Esophagus muscularis mucosa (tissue), 4 donors: ENCODE results near the gene ERC2. TPM values are rescaled to one million over a fixed set of nuclear protein-coding genes. Genes with fewer than 3 reads are reported as not detected.

Experiments used
- DNase-seq: peaks from one replicate; pipeline ENCODE4 v3.0.0-alpha.2; 2017; ENCODE audit errors: extremely low spot score
- H3K27ac ChIP-seq, 4 donors: fragments of 200-600 bp; sonication (generic); replicated peaks in 1 of 4; 1 replicate in 3 of 4; 2 replicates in 1 of 4; pipeline ENCODE4 v1.5.1; 2016 to 2019; ENCODE audit warnings: mild to moderate bottlenecking in 1 of 4
- H3K27me3 ChIP-seq, 4 donors: fragments of 200-600 bp; sonication (generic); one replicate each; pipeline versions ENCODE4 v1.5.1 to v1.6.0; 2016 to 2019
- H3K36me3 ChIP-seq, 4 donors: fragments of 200-600 bp; sonication (generic); one replicate each; pipeline ENCODE4 v1.5.1; 2016 to 2019
- H3K4me1 ChIP-seq, 4 donors: fragments of 200-600 bp; sonication (generic); one replicate each; pipeline ENCODE4 v1.5.1; 2016 to 2019
- H3K4me3 ChIP-seq, 4 donors: fragments of 200-600 bp; sonication (generic); 1 replicate in 2 of 4; 2 replicates in 2 of 4; pipeline ENCODE4 v1.5.1; 2016 to 2019; ENCODE audit warnings: mild to moderate bottlenecking in 4 of 4, moderate library complexity in 1 of 4
- H3K9me3 ChIP-seq, 4 donors: fragments of 200-600 bp; sonication (generic); 1 replicate in 3 of 4; 2 replicates in 1 of 4; pipeline ENCODE4 v1.5.1; 2016 to 2019
- EP300 ChIP-seq: sonication (generic); formaldehyde crosslinking; IDR thresholded peaks from one replicate; pipeline ENCODE4 v1.6.1; 2017; ENCODE audit warnings: antibody characterized with exemption
- POLR2A ChIP-seq: fragments of 450-650 bp; IDR thresholded peaks from one replicate; pipeline ENCODE4 v1.6.1; 2017; ENCODE audit warnings: antibody characterized with exemption, moderate library complexity, mild to moderate bottlenecking, low read depth
- POLR2AphosphoS5 ChIP-seq, 2 donors: sonication (generic); formaldehyde crosslinking; IDR thresholded peaks; one replicate each; pipeline ENCODE4 v1.6.1; 2017; ENCODE audit warnings: antibody characterized with exemption in 2 of 2
- WGBS: methylation state at CpG from one replicate; pipeline ENCODE4 v1.1.5; 2018; 5-methylcytosine and 5-hydroxymethylcytosine counted together
- intact Hi-C: fragments of 100-400 bp; cut with DNase I; formaldehyde crosslinking; loops from one replicate; pipeline ENCODE4 v1.15.1; 2023
- total RNA-seq, 4 donors: library from RNA; depleted of rRNA; stranded (reverse); fragments of >200 nt; gene quantifications; one replicate each; pipeline versions ENCODE4 v1.1.0 to v1.2.1, GENCODE V29; 2016
- TF ChIP-seq, protein P1 (sequence below), 3 experiments: fragments of 200-600 bp in 2 of 3; fragments of 450-650 bp in 1 of 3; sonication (generic) in 2 of 3; IDR thresholded peaks; one replicate each; pipeline ENCODE4 v1.5.1; 2017 to 2019; ENCODE audit warnings: antibody characterized with exemption in 3 of 3, mild to moderate bottlenecking in 2 of 3, moderate library complexity in 1 of 3

ERC2 gene
- total RNA-seq, 4 donors from 2014 or later: 0.42 to 2.0 (median 1.5) TPM

DNA sequence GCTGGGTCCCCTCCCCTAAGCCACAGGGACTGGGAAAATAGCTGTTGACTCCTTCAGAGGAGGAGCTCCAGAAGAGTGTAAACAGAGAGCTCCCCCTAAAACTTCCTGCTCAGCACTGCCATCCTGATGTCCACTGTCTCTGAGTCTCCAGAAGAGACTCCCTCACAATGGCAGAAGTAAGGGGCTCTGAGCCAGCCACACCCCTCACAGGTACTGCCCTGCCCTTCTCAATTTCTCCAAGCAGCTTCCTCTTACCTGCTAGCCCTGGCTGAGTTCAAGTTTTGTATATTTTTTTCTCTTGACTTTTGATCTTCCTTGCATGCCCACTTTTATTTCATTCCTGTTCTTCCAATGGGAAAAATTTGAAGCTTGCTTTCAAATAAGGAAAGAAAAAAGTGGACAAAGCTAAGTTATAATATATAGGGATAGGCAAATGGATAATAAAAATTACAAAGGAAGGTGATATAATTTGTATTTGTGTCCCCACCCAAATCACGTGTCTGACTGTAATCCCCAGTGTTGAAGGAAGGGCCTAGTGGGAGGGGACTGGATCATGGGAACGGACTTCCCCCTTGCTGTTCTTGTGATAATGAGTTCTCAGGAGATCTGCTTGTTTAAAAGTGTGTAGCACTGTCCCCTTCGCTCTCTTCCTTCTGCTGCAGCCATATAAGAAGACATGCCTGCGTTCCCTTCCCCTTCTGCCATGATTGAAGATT lies 539.0 kb downstream of the ERC2 start:
- H3K27ac ChIP-seq: no peak overlapping the region
- no peaks in the 10 kb centered on the region for H3K4me1 ChIP-seq
- no peaks in the 10 kb centered on the region for H3K9me3 ChIP-seq
- H3K27me3 ChIP-seq: no peaks in the 10 kb centered on the region
- no peak overlapping the region for H3K4me3 ChIP-seq
- DNase-seq: no peak
- no peaks in the 10 kb centered on the region for H3K36me3 ChIP-seq
- TF ChIP-seq POLR2AphosphoS5 (IDR thresholded peaks at IDR 0.05) (no peak), EP300 (no peak), POLR2A (no peak)
- TF ChIP-seq, protein P1, sequence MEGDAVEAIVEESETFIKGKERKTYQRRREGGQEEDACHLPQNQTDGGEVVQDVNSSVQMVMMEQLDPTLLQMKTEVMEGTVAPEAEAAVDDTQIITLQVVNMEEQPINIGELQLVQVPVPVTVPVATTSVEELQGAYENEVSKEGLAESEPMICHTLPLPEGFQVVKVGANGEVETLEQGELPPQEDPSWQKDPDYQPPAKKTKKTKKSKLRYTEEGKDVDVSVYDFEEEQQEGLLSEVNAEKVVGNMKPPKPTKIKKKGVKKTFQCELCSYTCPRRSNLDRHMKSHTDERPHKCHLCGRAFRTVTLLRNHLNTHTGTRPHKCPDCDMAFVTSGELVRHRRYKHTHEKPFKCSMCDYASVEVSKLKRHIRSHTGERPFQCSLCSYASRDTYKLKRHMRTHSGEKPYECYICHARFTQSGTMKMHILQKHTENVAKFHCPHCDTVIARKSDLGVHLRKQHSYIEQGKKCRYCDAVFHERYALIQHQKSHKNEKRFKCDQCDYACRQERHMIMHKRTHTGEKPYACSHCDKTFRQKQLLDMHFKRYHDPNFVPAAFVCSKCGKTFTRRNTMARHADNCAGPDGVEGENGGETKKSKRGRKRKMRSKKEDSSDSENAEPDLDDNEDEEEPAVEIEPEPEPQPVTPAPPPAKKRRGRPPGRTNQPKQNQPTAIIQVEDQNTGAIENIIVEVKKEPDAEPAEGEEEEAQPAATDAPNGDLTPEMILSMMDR (IDR thresholded peaks at IDR 0.05): no peak
- WGBS: 90% methylated on average over 4 of the region's 4 CpGs
- intact Hi-C loops: no loop called here

DNA sequence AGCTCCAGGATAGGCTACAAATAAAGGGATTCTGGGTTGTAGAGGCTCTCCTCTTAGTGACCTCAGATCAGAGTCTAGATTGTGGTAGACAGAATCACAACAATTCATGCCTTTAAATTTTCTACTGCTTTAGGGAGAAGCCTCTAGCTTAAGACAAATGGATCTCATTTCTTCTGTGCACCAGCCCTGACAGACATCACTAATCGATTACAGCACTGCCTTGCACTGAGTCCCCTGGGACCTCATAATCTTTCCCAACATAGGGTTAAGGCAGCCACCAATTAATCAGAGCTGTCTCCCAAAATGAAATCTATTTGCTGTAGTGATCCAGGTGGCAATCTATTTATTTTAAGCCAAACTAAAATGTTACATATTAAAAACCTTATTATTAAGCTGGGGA lies 544.6 kb downstream of the ERC2 start:
- Histone ChIP-seq H3K27ac (no peak overlapping the region), H3K27me3 (no peaks in the 10 kb centered on the region), H3K9me3 (no peaks in the 10 kb centered on the region), H3K4me1 (no peaks in the 10 kb centered on the region), H3K4me3 (no peak overlapping the region), H3K36me3 (no peaks in the 10 kb centered on the region)
- WGBS: 88% methylated on average over 1 of the region's 1 CpG
- DNase-seq: no peak
- TF ChIP-seq EP300: no peak
- no peak for TF ChIP-seq POLR2AphosphoS5 (IDR thresholded peaks at IDR 0.05)
- TF ChIP-seq, protein P1 (IDR thresholded peaks at IDR 0.05): no peak
- no peak for TF ChIP-seq POLR2A
- intact Hi-C loops: no loop called here

DNA sequence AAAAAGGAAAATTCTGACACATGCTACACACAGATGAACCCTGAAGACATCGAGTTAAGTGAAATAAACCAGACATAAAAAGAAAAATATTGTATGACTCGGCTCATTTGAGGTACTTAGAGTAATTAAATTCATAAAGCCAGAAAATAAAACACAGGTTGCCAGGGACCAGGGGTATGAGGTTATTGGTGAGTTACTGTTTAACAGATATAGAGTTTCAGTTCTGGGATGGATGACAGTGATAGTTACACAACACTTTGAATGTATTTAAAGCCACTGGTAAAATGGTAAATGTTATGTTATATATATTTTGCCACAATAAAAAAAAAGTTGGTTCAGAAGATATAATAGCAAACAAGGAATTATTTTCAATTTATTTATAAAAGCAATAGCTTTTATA lies 545.1 kb downstream of the ERC2 start:
- Histone ChIP-seq H3K4me1 (no peaks in the 10 kb centered on the region), H3K36me3 (no peaks in the 10 kb centered on the region), H3K27ac (no peak overlapping the region), H3K4me3 (no peak overlapping the region), H3K27me3 (no peaks in the 10 kb centered on the region), H3K9me3 (no peaks in the 10 kb centered on the region)
- intact Hi-C loops: no loop called here
- no peak for TF ChIP-seq POLR2AphosphoS5 (IDR thresholded peaks at IDR 0.05)
- TF ChIP-seq, protein P1 (IDR thresholded peaks at IDR 0.05): no peak
- TF ChIP-seq POLR2A: no peak
- TF ChIP-seq EP300: no peak
- no peak for DNase-seq
- WGBS: 49% methylated on average over 2 of the region's 2 CpGs

DNA sequence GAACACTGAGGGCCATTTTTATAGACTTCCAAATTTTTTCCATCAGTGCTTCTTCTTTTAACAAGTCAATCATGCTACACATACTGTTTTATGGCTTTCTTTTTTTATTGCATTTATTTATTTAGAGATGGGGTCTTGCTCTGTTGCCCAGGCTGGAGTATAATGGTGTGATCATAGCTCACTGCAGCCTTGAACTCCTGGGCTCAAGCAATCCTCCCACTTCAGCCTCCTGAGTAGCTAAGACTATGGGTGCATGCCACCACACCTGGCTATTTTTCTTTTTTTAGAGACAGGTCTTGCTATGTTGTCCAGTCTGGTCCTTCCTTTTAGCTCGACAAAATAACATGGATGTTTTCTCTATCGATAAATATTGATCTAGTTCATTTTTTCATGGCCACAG lies 555.4 kb downstream of the ERC2 start:
- no peak for DNase-seq

More for the DNA sequence above, 555.4 kb downstream of the ERC2 start:
- 92% methylated on average over 2 of the region's 2 CpGs for WGBS
- Histone ChIP-seq H3K27ac (no peak overlapping the region), H3K27me3 (no peaks in the 10 kb centered on the region), H3K36me3 (no peaks in the 10 kb centered on the region), H3K9me3 (no peaks in the 10 kb centered on the region), H3K4me3 (no peak overlapping the region), H3K4me1 (no peaks in the 10 kb centered on the region)
- intact Hi-C loops: no loop called here
- TF ChIP-seq EP300 (no peak), POLR2A (no peak)
- TF ChIP-seq, protein P1 (IDR thresholded peaks at IDR 0.05): no peak
